CD14-positive monocyte (primary cell): Measurements from ENCODE around the gene SPECC1L. TPM values are rescaled to one million over a fixed set of nuclear protein-coding genes. Genes with fewer than 3 reads are reported as not detected.

Experiments used
- DNase-seq, 3 donors: peaks; one replicate each; pipeline ENCODE4 v3.0.0-alpha.2; 2011 to 2022
- H2AFZ ChIP-seq: 2 replicates; pipeline ENCODE4 v1.6.0; 2012; ENCODE audit warnings: mild to moderate bottlenecking, low read depth, low read length, inconsistent platforms; ENCODE audit not compliant: insufficient read depth, poor library complexity, severe bottlenecking
- H3K27ac ChIP-seq, 2 donors: 1 replicate in 1 of 2; 2 replicates in 1 of 2; pipeline ENCODE4 v1.5.1; 2012 to 2013; ENCODE audit warnings: low read length in 2 of 2, control low read depth in 1 of 2, inconsistent platforms in 1 of 2, low read depth in 1 of 2, mild to moderate bottlenecking in 1 of 2
- H3K27me3 ChIP-seq, 2 donors: one replicate each; pipeline versions ENCODE4 v1.6.0 to v1.6.1; 2011 to 2013; ENCODE audit warnings: low read length in 2 of 2; ENCODE audit not compliant: control insufficient read depth in 2 of 2, insufficient read depth in 2 of 2
- H3K36me3 ChIP-seq, 2 donors: replicated peaks in 1 of 2; 1 replicate in 1 of 2; 2 replicates in 1 of 2; pipeline versions ENCODE4 v1.5.1 to v1.6.1; 2012 to 2013; ENCODE audit warnings: low read length in 2 of 2, control low read depth in 1 of 2, inconsistent platforms in 1 of 2, mild to moderate bottlenecking in 1 of 2; ENCODE audit not compliant: insufficient read depth in 2 of 2, control insufficient read depth in 1 of 2
- H3K4me1 ChIP-seq, 2 donors: 1 replicate in 1 of 2; 2 replicates in 1 of 2; pipeline versions ENCODE4 v1.5.1 to v1.6.1; 2012 to 2013; ENCODE audit warnings: low read length in 2 of 2, control low read depth in 1 of 2, inconsistent platforms in 1 of 2, mild to moderate bottlenecking in 1 of 2, moderate library complexity in 1 of 2; ENCODE audit not compliant: insufficient read depth in 2 of 2, control insufficient read depth in 1 of 2
- H3K4me2 ChIP-seq: replicated peaks from 2 replicates; pipeline ENCODE3; 2012; ENCODE audit warnings: low read length, moderate library complexity, mild to moderate bottlenecking; ENCODE audit not compliant: poor library complexity, severe bottlenecking; ENCODE audit errors: extremely low read depth
- H3K4me3 ChIP-seq, 3 experiments: fragments of 200-600 bp in 1 of 3; sonication (generic) in 1 of 3; replicated peaks in 1 of 3; 1 replicate in 2 of 3; 2 replicates in 1 of 3; pipeline ENCODE4 v1.5.1; 2011 to 2013; ENCODE audit warnings: low read length in 3 of 3, mild to moderate bottlenecking in 3 of 3, control low read depth in 2 of 3, low read depth in 2 of 3, inconsistent platforms in 1 of 3, moderate library complexity in 1 of 3
- H3K79me2 ChIP-seq: 2 replicates; pipeline ENCODE4 v1.6.0; 2012; ENCODE audit warnings: mild to moderate bottlenecking, control low read depth, inconsistent platforms, low read length, moderate library complexity; ENCODE audit not compliant: insufficient read depth
- H3K9ac ChIP-seq: 2 replicates; pipeline ENCODE4 v1.6.0; 2017; ENCODE audit warnings: low read length, mild to moderate bottlenecking; ENCODE audit not compliant: insufficient read depth, poor library complexity, severe bottlenecking
- H3K9me3 ChIP-seq, 2 donors: replicated peaks in 1 of 2; 1 replicate in 1 of 2; 2 replicates in 1 of 2; pipeline versions ENCODE4 v1.5.1 to v1.6.1; 2012 to 2013; ENCODE audit warnings: low read length in 2 of 2, control low read depth in 1 of 2; ENCODE audit not compliant: control insufficient read depth in 1 of 2, insufficient read depth in 1 of 2
- H4K20me1 ChIP-seq: 2 replicates; pipeline ENCODE4 v1.6.0; 2012; ENCODE audit warnings: mild to moderate bottlenecking, low read length, control low read depth, moderate library complexity; ENCODE audit not compliant: insufficient read depth
- H3K27ac Mint-ChIP-seq, 7 donors: one replicate each; pipeline ENCODE4 v1.8.0; 2020; ENCODE audit warnings: mild to moderate bottlenecking in 7 of 7, mixed read lengths in 7 of 7, moderate library complexity in 6 of 7, inconsistent platforms in 2 of 7
- H3K27me3 Mint-ChIP-seq, 3 donors: one replicate each; pipeline ENCODE4 v1.8.0; 2021 to 2022; ENCODE audit warnings: low read depth in 3 of 3, mild to moderate bottlenecking in 3 of 3, mixed read lengths in 3 of 3, moderate library complexity in 3 of 3, inconsistent platforms in 1 of 3
- H3K36me3 Mint-ChIP-seq, 2 donors: one replicate each; pipeline ENCODE4 v1.8.0; 2020; ENCODE audit warnings: mixed read lengths in 2 of 2, inconsistent platforms in 1 of 2, mild to moderate bottlenecking in 1 of 2
- H3K4me1 Mint-ChIP-seq: one replicate; pipeline ENCODE4 v1.8.0; 2020; ENCODE audit warnings: mild to moderate bottlenecking, mixed read lengths
- H3K4me3 Mint-ChIP-seq, 2 donors: one replicate each; pipeline ENCODE4 v1.8.0; 2020; ENCODE audit warnings: mild to moderate bottlenecking in 2 of 2, mixed read lengths in 2 of 2, moderate library complexity in 1 of 2
- H3K9me3 Mint-ChIP-seq, 7 donors: one replicate each; pipeline ENCODE4 v1.8.0; 2020 to 2022; ENCODE audit warnings: mixed read lengths in 7 of 7, mild to moderate bottlenecking in 6 of 7, moderate library complexity in 6 of 7, inconsistent platforms in 2 of 7
- CTCF ChIP-seq: fragments of 200-600 bp; IDR thresholded peaks from one replicate; pipeline ENCODE4 v1.8.0; 2022; ENCODE audit warnings: antibody characterized with exemption, mild to moderate bottlenecking
- WGBS: methylation state at CpG from one replicate; pipeline ENCODE4 v1.1.5; 2013; ENCODE audit warnings: missing lambda C conversion rate; ENCODE audit not compliant: insufficient coverage; 5-methylcytosine and 5-hydroxymethylcytosine counted together
- intact Hi-C, 2 donors: fragments of 100-400 bp; cut with micrococcal nuclease; formaldehyde crosslinking; loops; one replicate each; pipeline versions ENCODE4 v1.15.0 to v1.15.1; 2023
- polyA plus RNA-seq, 3 donors: library from polyadenylated mRNA; depleted of rRNA in 1 of 3; unstranded in 2 of 3; stranded (reverse) in 1 of 3; fragments of 300-500 nt in 2 of 3; fragments of >200 nt in 1 of 3; fragmentation: Illumina TruSeq in 2 of 3; gene quantifications; 1 replicate in 2 of 3; 2 replicates in 1 of 3; pipeline ENCODE4 v1.2.3, GENCODE V29; 2012 to 2021

SPECC1L gene
- polyA plus RNA-seq, 3 donors, result 2.5 to 7.2 (median 4.9) TPM

GRCh38 chr22:24394254-24394653 is 123.6 kb downstream of the SPECC1L start:
- H3K36me3 ChIP-seq, result peaks cover 14 to 45% of the 10 kb centered on the region in 2 donors

GRCh38 chr22:24398409-24398808 is 127.8 kb downstream of the SPECC1L start:
- H3K27me3 ChIP-seq, result no peaks in the 10 kb centered on the region
- intact Hi-C loops, result no loop called here
- peaks cover 42 to 44% of the 10 kb centered on the region in 2 donors for H3K36me3 Mint-ChIP-seq
- H3K4me1 Mint-ChIP-seq, result peaks cover 37% of the 10 kb centered on the region
- H3K79me2 ChIP-seq, result no peaks in the 10 kb centered on the region
- TF ChIP-seq CTCF, result no peak
- H3K27ac ChIP-seq, result no peak overlapping the region
- H3K9me3 Mint-ChIP-seq, result peaks cover 0 to 2% (median 0%) of the 10 kb centered on the region in 7 donors
- H3K27ac Mint-ChIP-seq, result peak overlapping the region in 1 of 7 donors; percentile 63
- H3K9me3 ChIP-seq, result no peaks in the 10 kb centered on the region
- H3K4me3 ChIP-seq, result no peak overlapping the region
- DNase-seq, result no peak
- peaks cover 14 to 36% of the 10 kb centered on the region in 2 donors for H3K36me3 ChIP-seq
- peaks cover 10% of the 10 kb centered on the region for H4K20me1 ChIP-seq
- H3K4me3 Mint-ChIP-seq, result no peak overlapping the region
- peaks cover 0 to 2% (median 0%) of the 10 kb centered on the region in 3 donors for H3K27me3 Mint-ChIP-seq
- H3K9ac ChIP-seq, result no peak overlapping the region
- H2AFZ ChIP-seq, result no peak overlapping the region
- no peak overlapping the region for H3K4me2 ChIP-seq
- H3K4me1 ChIP-seq, result peaks cover 35 to 39% of the 10 kb centered on the region in 2 donors

More at GRCh38 chr22:24394254-24394653, 123.6 kb downstream of the SPECC1L start:
- Mint-ChIP-seq H3K27ac (no peak overlapping the region), H3K9me3 (no peaks in the 10 kb centered on the region), H3K4me1 (peaks cover 23% of the 10 kb centered on the region), H3K36me3 (peaks cover 43% of the 10 kb centered on the region in 2 donors), H3K27me3 (no peaks in the 10 kb centered on the region), H3K4me3 (no peak overlapping the region)
- Histone ChIP-seq H3K4me1 (peaks cover 6 to 9% of the 10 kb centered on the region in 2 donors), H3K27me3 (no peaks in the 10 kb centered on the region), H3K79me2 (no peaks in the 10 kb centered on the region), H2AFZ (no peak overlapping the region), H3K4me2 (no peak overlapping the region), H3K4me3 (no peak overlapping the region), H4K20me1 (no peaks in the 10 kb centered on the region), H3K27ac (no peak overlapping the region), H3K9me3 (no peaks in the 10 kb centered on the region), H3K9ac (no peak overlapping the region)
- intact Hi-C loops, result no loop called here
- no CpG with 5 or more reads among the region's 2 CpGs for WGBS
- no peak for TF ChIP-seq CTCF
- no peak for DNase-seq
